SJCRH30 (cell line): ENCODE measurements around the gene ATPAF2. TPM values are rescaled to one million over a fixed set of nuclear protein-coding genes. Genes with fewer than 3 reads are reported as not detected.

Experiments used
- DNase-seq, 2 experiments: peaks; one replicate each; pipeline ENCODE4 v3.0.0-alpha.2; 2015 to 2020
- H3K27ac ChIP-seq: fragments of 250-450 bp; sonication (Bioruptor Pico); 2 replicates; pipeline ENCODE4 v1.5.1; 2020; ENCODE audit warnings: mild to moderate bottlenecking, moderate library complexity
- H3K27me3 ChIP-seq: fragments of 250-450 bp; sonication (Bioruptor Pico); 2 replicates; pipeline ENCODE4 v1.5.1; 2020; ENCODE audit warnings: mild to moderate bottlenecking, moderate library complexity
- H3K36me3 ChIP-seq: fragments of 250-450 bp; sonication (Bioruptor Pico); 2 replicates; pipeline ENCODE4 v1.5.1; 2020; ENCODE audit warnings: mild to moderate bottlenecking, moderate library complexity
- H3K4me1 ChIP-seq: fragments of 250-450 bp; sonication (Bioruptor Pico); 2 replicates; pipeline ENCODE4 v1.5.1; 2020; ENCODE audit warnings: mild to moderate bottlenecking, moderate library complexity
- H3K4me3 ChIP-seq: fragments of 250-450 bp; sonication (Bioruptor Pico); 2 replicates; pipeline ENCODE4 v1.5.1; 2020; ENCODE audit warnings: mild to moderate bottlenecking, moderate library complexity
- H3K9me3 ChIP-seq: fragments of 250-450 bp; sonication (Bioruptor Pico); replicated peaks from 2 replicates; pipeline ENCODE4 v1.5.1; 2020; ENCODE audit warnings: mild to moderate bottlenecking, moderate library complexity
- total RNA-seq: library from RNA; depleted of rRNA; stranded (reverse); fragments of >200 nt; shearing (Covaris generic); gene quantifications from 2 replicates; pipeline ENCODE4 v1.2.3, GENCODE V29; 2014; rRNA removed

ATPAF2 gene
- total RNA-seq, 1 experiment from 2014 or later: 58.3 TPM

DNA sequence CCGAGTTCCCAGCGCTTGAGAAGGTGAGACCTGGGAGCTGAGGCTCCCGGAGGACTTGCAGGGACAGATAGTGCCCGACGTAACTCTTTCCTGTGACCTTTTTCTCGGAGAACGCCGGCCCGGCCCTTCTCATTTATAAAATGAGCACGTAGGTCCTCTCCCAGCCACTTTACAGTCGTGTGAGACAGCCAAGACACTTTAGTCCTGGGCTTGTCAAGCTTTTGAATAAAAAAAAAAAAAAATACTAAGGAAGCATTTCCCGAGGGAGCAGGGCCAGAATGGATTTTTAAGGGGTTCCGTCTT lies 66.1 kb downstream of the ATPAF2 start:
- no peak overlapping the region for H3K27ac ChIP-seq
- H3K9me3 ChIP-seq: no peaks in the 10 kb centered on the region
- peaks cover 6% of the 10 kb centered on the region for H3K27me3 ChIP-seq
- DNase-seq: no peak
- H3K4me1 ChIP-seq: peaks cover 5% of the 10 kb centered on the region; the same call in 1 of the 2 replicates
- H3K4me3 ChIP-seq: peak overlapping the region; percentile 63
- no peaks in the 10 kb centered on the region for H3K36me3 ChIP-seq

DNA sequence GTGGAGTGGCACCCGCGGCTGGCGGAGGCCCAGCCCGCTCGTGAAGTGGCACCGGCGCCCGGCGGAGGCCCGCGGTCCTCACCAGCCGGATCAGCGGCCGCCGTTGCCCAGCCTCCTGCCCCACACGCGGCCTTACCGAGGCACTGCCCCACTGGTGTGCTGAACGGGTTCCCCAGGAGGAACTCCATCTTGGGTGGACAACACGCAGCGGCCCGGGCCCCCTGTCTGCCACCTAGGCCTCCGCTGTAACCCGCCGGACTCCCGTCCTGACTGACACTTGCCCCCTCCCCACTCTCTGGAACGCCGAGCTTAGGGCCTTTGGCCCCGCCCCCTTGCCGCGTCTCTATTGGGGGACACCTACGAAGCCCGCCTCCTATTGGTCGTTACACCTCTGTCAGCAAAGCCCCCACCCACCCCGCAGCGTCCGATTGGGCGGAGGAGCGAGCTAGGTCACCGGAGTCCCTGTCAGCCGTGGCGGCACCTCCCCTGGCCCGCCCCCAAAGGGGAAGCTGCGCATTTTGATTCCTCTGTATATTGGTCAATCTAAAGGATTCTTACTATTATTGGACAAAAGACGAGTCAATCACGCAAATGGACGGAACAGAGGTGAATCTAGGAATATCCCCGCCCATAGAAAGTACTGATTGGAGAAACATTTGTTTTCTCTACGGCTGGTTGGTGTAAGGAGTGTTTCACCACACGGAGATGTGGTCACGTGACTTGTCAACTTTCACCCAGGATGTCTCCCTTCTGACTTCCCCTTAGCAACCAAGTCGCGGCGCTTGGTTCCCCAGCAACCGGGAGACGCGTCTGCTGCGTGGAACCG lies 66.6 kb downstream of the ATPAF2 start, which contains the start of the genes DRC3 and TOM1L2:
TSS of gene DRC3 (plus strand) at position 737 of the 826 bp plus-strand sequence. CDS start 4,737 bp downstream, outside the sequence.
TSS of gene TOM1L2 (minus strand) at position 275 of the 826 bp plus-strand sequence. CDS start at position 188, 87 bp downstream.
- H3K9me3 ChIP-seq: no peaks in the 10 kb centered on the region
- peak; percentile 100 for DNase-seq
- H3K27ac ChIP-seq: no peak within 1 kb of the TSS
- H3K36me3 ChIP-seq: no peaks in the 10 kb centered on the region
- H3K27me3 ChIP-seq: 0 out of 2 replicates have a peak, but pooled peaks cover 4% of the 10 kb centered on the region
- H3K4me1 ChIP-seq: peaks cover 5% of the 10 kb centered on the region; the same call in 1 of the 2 replicates
- H3K4me3 ChIP-seq: peak within 1 kb of the TSS; percentile 78

DNA sequence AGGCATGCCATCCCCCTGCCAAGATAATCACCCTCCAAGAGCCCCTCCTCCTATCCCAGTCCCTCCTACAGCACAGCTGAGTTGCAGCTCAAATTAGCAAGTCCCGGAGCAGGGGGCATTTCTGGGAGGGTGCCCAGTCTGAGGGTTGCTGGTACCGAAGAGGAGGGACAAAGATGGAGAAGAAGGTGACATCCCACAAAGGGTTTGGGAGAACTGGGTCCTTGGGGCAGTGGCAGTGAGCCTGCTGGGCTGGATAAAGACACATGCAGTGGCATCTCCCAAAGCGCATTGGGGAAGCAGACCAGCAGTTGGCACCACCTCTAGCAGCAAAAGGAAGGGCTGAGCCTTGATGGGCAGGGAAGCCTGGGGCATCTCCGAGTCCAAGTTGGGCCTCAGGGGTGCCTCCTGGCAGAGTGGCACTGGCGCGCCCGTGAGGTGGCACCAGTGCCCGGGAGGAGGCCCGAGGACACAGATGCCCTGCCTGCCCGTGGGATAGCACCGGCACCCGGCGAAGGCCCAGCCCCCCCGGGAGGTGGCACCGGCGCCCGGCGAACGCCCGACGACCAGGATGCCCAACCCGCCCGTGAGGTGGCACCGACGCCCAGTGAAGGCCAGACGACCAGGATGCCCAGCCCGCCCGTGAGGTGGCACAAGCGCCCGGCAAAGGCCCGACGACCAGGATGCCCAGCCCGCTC lies 67.4 kb downstream of the ATPAF2 start:
- H3K4me3 ChIP-seq: peak overlapping the region; percentile 78
- H3K36me3 ChIP-seq: no peaks in the 10 kb centered on the region
- H3K4me1 ChIP-seq: peaks cover 5% of the 10 kb centered on the region; the same call in 1 of the 2 replicates
- no peak overlapping the region for H3K27ac ChIP-seq
- peak in 1 of 2 experiments; percentile 44 for DNase-seq
- no peaks in the 10 kb centered on the region for H3K9me3 ChIP-seq
- H3K27me3 ChIP-seq: 0 out of 2 replicates have a peak, but pooled peaks cover 4% of the 10 kb centered on the region

DNA sequence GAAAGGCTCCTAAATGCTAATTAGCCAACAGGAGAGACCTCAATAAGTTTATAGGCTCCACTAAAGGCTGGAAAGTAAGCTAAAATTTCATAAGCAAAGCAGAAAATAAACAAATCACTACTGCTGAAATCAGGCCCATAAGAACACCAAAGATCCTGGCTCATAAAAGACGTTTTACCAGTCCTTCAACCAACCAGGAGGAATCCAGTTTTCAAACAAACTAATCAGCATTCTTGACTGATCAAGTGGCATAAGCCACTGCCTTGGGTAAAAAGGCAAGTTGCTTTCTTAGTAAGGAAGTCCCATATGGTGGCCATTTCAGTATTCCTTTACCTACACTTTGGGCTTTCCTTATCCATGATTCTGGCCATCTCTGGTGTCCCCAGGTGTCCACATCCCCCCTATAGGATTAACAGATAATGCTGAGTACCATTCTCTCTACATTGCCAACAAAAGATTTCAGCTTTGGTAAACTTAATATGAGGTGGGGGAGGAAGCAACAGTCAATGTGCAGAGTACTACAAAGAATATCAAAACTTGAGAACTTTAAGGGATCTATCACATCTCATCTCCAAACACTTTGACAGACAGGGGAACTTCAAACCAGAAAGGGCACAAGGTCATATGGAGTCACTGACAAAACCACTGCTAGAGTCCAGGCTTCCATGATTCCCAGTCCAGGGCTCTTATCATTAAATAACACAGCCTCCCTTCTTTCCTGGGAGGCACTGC lies 68.1 kb downstream of the ATPAF2 start:
- Histone ChIP-seq H3K4me3 (no peak overlapping the region), H3K36me3 (no peaks in the 10 kb centered on the region), H3K27ac (no peak overlapping the region), H3K4me1 (peaks cover 5% of the 10 kb centered on the region; the same call in 1 of the 2 replicates), H3K9me3 (no peaks in the 10 kb centered on the region), H3K27me3 (no peaks in the 10 kb centered on the region)
- no peak for DNase-seq

Other genes starting within 250 kb of the ATPAF2 start
- 65.3 and 74.1 TPM in 2 replicates for gene SREBF1, start 202.2 kb downstream of the ATPAF2 start, total RNA-seq
- gene TOM1L2, start 66.8 kb downstream of the ATPAF2 start, total RNA-seq: 22.3 and 30.0 TPM in 2 replicates
- gene DRC3, start 66.3 kb downstream of the ATPAF2 start, total RNA-seq: 0.66 and 0.89 TPM in 2 replicates
- 35.4 and 39.6 TPM in 2 replicates for gene GID4, start 240 bp upstream of the ATPAF2 start, total RNA-seq
- 69.1 and 72.2 TPM in 2 replicates for gene DRG2, start 48.8 kb upstream of the ATPAF2 start, total RNA-seq
- 0.53 and 0.58 TPM in 2 replicates for gene MYO15A, start 69.6 kb upstream of the ATPAF2 start, total RNA-seq
- gene ALKBH5, start 144.7 kb upstream of the ATPAF2 start, total RNA-seq: 297 and 308 TPM in 2 replicates
- 75.0 and 78.3 TPM in 2 replicates for gene LLGL1, start 186.5 kb upstream of the ATPAF2 start, total RNA-seq
- gene FLII, start 219.6 kb upstream of the ATPAF2 start, total RNA-seq: 270 and 288 TPM in 2 replicates
- gene MIEF2, start 221.5 kb upstream of the ATPAF2 start, total RNA-seq: 17.5 and 18.4 TPM in 2 replicates